GM12878 (cell line): ENCODE measurements around the gene TCIRG1. TPM values are rescaled to one million over a fixed set of nuclear protein-coding genes. Genes with fewer than 3 reads are reported as not detected.

Experiments used
- ATF7 ChIP-seq: fragments of 450-650 bp; IDR thresholded peaks from 2 replicates; pipeline ENCODE4 v1.6.1; 2016; ENCODE audit warnings: low read depth, mild to moderate bottlenecking
- BRCA1 ChIP-seq: IDR thresholded peaks from 2 replicates; pipeline ENCODE4 v1.6.1; 2011; ENCODE audit warnings: low read depth, low read length, improper control_type of control experiment
- CHD4 ChIP-seq: fragments of 200-600 bp; sonication (generic); IDR thresholded peaks from 2 replicates; pipeline ENCODE4 v1.6.1; 2016; ENCODE audit warnings: mild to moderate bottlenecking
- CUX1 ChIP-seq: IDR thresholded peaks from 2 replicates; pipeline ENCODE4 v1.6.1; 2012; ENCODE audit warnings: improper control_type of control experiment, low read depth, low read length; ENCODE audit not compliant: insufficient replicate concordance
- DPF2 ChIP-seq: fragments of 450-650 bp; IDR thresholded peaks from 2 replicates; pipeline ENCODE4 v1.6.1; 2017; ENCODE audit warnings: mild to moderate bottlenecking
- EP300 ChIP-seq, 2 experiments: fragments of 150-350 bp in 1 of 2; IDR thresholded peaks; 2 replicates each; pipeline ENCODE4 v1.6.1; 2011 to 2012; ENCODE audit warnings: low read depth in 2 of 2, low read length in 2 of 2, borderline replicate concordance in 1 of 2, improper control_type of control experiment in 1 of 2, inconsistent platforms in 1 of 2; ENCODE audit not compliant: control insufficient read depth in 1 of 2
- MEF2B ChIP-seq: fragments of 450-650 bp; IDR thresholded peaks from 2 replicates; pipeline ENCODE4 v1.6.1; 2018; ENCODE audit warnings: mild to moderate bottlenecking, moderate library complexity; ENCODE audit not compliant: partially characterized antibody, poor library complexity, severe bottlenecking
- NFXL1 ChIP-seq: fragments of 450-650 bp; IDR thresholded peaks from 2 replicates; pipeline ENCODE4 v1.6.1; 2017; ENCODE audit warnings: antibody characterized with exemption, mild to moderate bottlenecking, borderline replicate concordance
- NFYA ChIP-seq: IDR thresholded peaks from 2 replicates; pipeline ENCODE4 v1.6.1; 2011; ENCODE audit warnings: low read depth, mild to moderate bottlenecking, low read length, improper control_type of control experiment, borderline replicate concordance
- PAX8 ChIP-seq: fragments of 450-650 bp; IDR thresholded peaks from 2 replicates; pipeline ENCODE4 v1.6.1; 2017; ENCODE audit warnings: mild to moderate bottlenecking, moderate library complexity
- POLR2AphosphoS5 ChIP-seq: IDR thresholded peaks from 2 replicates; pipeline ENCODE4 v1.6.1; 2011; ENCODE audit warnings: mild to moderate bottlenecking, low read length, inconsistent platforms
- RB1 ChIP-seq: fragments of 450-650 bp; formaldehyde crosslinking; IDR thresholded peaks from 2 replicates; pipeline ENCODE4 v1.6.1; 2017; ENCODE audit warnings: mild to moderate bottlenecking, borderline replicate concordance
- RUNX3 ChIP-seq: IDR thresholded peaks from 2 replicates; pipeline ENCODE4 v1.6.1; 2012; ENCODE audit warnings: low read length, inconsistent platforms
- STAT3 ChIP-seq: IDR thresholded peaks from 2 replicates; pipeline ENCODE4 v1.6.1; 2011; ENCODE audit warnings: low read depth, low read length, improper control_type of control experiment
- ZNF207 ChIP-seq: fragments of 450-650 bp; IDR thresholded peaks from 2 replicates; pipeline ENCODE4 v1.6.1; 2014; ENCODE audit warnings: antibody characterized with exemption, mild to moderate bottlenecking, borderline replicate concordance
- ZNF384 ChIP-seq: IDR thresholded peaks from 2 replicates; pipeline ENCODE4 v1.6.1; 2012; ENCODE audit warnings: low read depth, mild to moderate bottlenecking, low read length, improper control_type of control experiment, borderline replicate concordance
- polyA plus RNA-seq, 11 experiments: library from polyadenylated mRNA; depleted of rRNA in 4 of 11; unstranded in 6 of 11; stranded (reverse) in 5 of 11; fragments of >200 nt; fragmentation: Nextera tagmentation in 4 of 11; fragmentation: Illumina TruSeq in 1 of 11; extraction: Ambion mirVana in 4 of 11; extraction: Trizol in 1 of 11; gene quantifications; 1 replicate in 1 of 11; 2 replicates in 10 of 11; pipeline versions ENCODE4 v1.2.1 to v1.2.3, GENCODE V29; 2011 to 2016; ENCODE audit warnings: inconsistent platforms in 2 of 11, missing spikeins in 2 of 11, low read depth in 1 of 11
- total RNA-seq, 4 experiments: library from RNA; depleted of rRNA in 3 of 4; stranded (reverse); fragments of >200 nt in 3 of 4; fragmentation: Illumina TruSeq in 1 of 4; extraction: Trizol in 1 of 4; gene quantifications; 2 replicates each; pipeline versions ENCODE4 v1.2.1 to v1.2.3, GENCODE V29; 2013 to 2021
- TF ChIP-seq, protein P1 (sequence below): fragments of 450-650 bp; IDR thresholded peaks from 2 replicates; pipeline ENCODE4 v1.6.1; 2016; ENCODE audit warnings: mild to moderate bottlenecking
- TF ChIP-seq, protein P2 (sequence below): IDR thresholded peaks from 2 replicates; pipeline ENCODE4 v1.6.1; 2011; ENCODE audit warnings: borderline replicate concordance, low read depth, mild to moderate bottlenecking, moderate library complexity, mixed read lengths, low read length; ENCODE audit not compliant: insufficient read depth; ENCODE audit errors: extremely low read length
- TF ChIP-seq, protein P3 (sequence below): fragments of 450-650 bp; IDR thresholded peaks from 2 replicates; pipeline ENCODE4 v1.6.1; 2017; ENCODE audit warnings: borderline replicate concordance

Gene TCIRG1
- total and polyA plus RNA-seq, 10 of the 15 experiments (the other 5 are each of a cell fraction or from before 2014, with no cell fraction given) = 0.76 to 218 (median 87.4) TPM

- TF ChIP-seq MEF2B = peak; percentile 11
- peak; percentile 12 for TF ChIP-seq CUX1
- no peak for TF ChIP-seq ZNF384
- no peak for TF ChIP-seq NFYA
- TF ChIP-seq RB1 = no peak
- no peak for TF ChIP-seq BRCA1
- TF ChIP-seq, protein P1, sequence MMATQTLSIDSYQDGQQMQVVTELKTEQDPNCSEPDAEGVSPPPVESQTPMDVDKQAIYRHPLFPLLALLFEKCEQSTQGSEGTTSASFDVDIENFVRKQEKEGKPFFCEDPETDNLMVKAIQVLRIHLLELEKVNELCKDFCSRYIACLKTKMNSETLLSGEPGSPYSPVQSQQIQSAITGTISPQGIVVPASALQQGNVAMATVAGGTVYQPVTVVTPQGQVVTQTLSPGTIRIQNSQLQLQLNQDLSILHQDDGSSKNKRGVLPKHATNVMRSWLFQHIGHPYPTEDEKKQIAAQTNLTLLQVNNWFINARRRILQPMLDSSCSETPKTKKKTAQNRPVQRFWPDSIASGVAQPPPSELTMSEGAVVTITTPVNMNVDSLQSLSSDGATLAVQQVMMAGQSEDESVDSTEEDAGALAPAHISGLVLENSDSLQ = no peak
- peak; percentile 30; the same call in 1 of the 2 replicates for TF ChIP-seq POLR2AphosphoS5
- no peak for TF ChIP-seq ZNF207
- no peak for TF ChIP-seq PAX8
- TF ChIP-seq, protein P2, sequence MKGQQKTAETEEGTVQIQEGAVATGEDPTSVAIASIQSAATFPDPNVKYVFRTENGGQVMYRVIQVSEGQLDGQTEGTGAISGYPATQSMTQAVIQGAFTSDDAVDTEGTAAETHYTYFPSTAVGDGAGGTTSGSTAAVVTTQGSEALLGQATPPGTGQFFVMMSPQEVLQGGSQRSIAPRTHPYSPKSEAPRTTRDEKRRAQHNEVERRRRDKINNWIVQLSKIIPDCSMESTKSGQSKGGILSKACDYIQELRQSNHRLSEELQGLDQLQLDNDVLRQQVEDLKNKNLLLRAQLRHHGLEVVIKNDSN = no peak
- no peak for TF ChIP-seq EP300 (IDR thresholded peaks at IDR 0.05; ENCODE audit: borderline replicate concordance in 1 of 2, control insufficient read depth in 1 of 2, low read depth in 2 of 2, low read length in 2 of 2)
- TF ChIP-seq ATF7 = no peak
- peak; percentile 56; the same call in 1 of the 2 replicates for TF ChIP-seq NFXL1
- no peak for TF ChIP-seq CHD4
- TF ChIP-seq, protein P3, sequence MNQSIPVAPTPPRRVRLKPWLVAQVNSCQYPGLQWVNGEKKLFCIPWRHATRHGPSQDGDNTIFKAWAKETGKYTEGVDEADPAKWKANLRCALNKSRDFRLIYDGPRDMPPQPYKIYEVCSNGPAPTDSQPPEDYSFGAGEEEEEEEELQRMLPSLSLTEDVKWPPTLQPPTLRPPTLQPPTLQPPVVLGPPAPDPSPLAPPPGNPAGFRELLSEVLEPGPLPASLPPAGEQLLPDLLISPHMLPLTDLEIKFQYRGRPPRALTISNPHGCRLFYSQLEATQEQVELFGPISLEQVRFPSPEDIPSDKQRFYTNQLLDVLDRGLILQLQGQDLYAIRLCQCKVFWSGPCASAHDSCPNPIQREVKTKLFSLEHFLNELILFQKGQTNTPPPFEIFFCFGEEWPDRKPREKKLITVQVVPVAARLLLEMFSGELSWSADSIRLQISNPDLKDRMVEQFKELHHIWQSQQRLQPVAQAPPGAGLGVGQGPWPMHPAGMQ = no peak
- no peak for TF ChIP-seq STAT3
- peak; percentile 76 for TF ChIP-seq RUNX3
- no peak for TF ChIP-seq DPF2
Observed at GRCh38 chr11:68099474-68100405, 60.9 kb downstream of the TCIRG1 start (continued).
